HCEC 1CT (cell line): ENCODE data around the gene NAAA.
"Not testable (repeated sequence)": the region's sequence is repeated elsewhere in the genome, so short reads cannot be mapped to it uniquely, and the experiment has no call there.

Experiments
- DNase-seq: peaks from one replicate; pipeline ENCODE4 v3.0.0-alpha.2; 2017

Gene NAAA

DNA sequence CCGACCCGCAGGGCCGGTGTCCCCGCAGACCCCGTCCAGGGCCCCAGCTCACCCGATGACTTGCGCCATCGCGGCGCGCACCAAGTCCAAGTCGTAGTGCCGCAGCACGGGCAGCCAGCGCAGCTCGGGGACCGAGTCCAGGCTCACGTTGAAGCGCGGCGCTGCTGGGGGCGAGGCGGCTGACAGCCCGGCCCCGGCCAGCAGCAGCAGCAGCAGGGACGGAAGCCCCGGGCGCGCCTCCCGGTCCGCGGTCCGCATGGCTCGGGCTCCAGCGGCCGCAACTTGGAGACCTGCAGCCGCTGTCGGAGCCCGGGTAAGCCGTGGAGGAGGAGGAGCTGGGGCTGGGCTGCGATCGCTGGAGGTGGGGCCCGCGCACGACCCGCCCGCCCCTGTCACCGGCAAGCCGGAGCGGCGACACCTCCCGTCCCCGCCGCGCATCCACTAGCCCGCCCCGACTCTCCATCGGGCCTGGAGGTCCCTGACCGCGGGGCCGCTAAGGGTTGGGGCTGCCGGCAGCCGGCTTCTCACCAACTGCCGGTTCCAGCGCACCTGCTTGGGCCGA is at the start of gene NAAA:
NAAA (minus strand) TSS at position 322 of the 562 bp plus-strand sequence; CDS start at position 258, 64 bp downstream.
- peak; percentile 37 for DNase-seq

GRCh38 chr4:75989846-75990528 is 49.2 kb upstream of the NAAA start:
- DNase-seq, result no peak

GRCh38 chr4:75985116-75985515 is 44.3 kb upstream of the NAAA start:
- DNase-seq, result peak; percentile 77

GRCh38 chr4:75980576-75980975 is 39.8 kb upstream of the NAAA start:
- DNase-seq, result no peak

DNA sequence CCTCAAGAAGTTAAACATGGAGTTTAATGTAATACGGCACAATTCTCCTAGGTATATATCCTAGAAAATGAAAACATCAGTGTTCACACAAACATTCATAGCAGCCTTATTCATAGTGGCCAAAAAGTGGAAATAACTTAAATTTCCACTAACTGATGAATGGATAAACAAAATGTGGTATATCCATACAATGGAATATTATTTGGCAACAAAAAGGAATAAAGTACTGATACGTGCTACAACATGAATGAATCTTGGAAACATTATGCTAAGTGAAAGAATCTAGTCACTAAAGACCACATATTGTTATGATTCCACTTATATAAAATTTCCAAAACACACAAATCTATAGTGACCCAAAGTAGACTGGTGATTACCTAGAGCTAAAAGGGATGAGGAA is 35.4 kb upstream of the NAAA start:
- no peak for DNase-seq

DNA sequence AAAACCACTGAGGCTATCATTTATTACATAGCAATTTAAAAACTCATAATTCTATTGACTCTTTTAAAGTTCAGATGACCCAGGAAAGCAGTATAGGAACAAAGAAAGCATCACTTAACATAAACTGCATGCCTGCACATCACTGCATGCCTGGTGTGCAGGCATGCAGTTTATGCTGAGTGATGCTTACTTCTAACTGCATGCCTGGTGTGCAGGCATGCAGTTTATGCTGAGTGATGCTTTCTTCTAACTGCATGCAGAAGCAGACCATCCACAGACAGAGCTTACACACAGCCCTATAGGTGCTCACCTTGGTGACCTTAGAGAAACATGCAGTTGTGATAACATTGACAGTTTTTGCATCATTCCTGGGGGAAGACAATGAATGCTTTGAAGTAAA is 33.0 kb upstream of the NAAA start:
- no peak for DNase-seq

DNA sequence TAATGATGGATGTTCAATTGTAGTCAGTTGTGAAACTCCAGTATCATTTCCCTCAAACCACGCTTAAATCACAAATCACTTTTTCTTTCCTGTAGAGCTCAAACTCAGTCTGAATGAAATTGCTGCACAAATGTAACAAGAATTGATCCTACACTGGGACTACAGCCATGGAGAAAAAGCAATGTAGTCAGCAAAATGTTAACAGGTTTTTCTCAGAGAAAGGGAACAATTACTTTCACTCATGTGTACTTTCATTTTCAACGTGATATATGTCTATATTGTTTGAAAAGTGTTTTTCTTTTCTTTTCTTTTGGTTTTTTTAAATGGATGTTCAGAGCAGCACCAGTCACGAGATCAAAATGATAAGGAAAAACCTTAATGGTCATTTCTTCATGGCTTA is 27.3 kb upstream of the NAAA start:
- no peak for DNase-seq

GRCh38 chr4:75963558-75963957 is 22.7 kb upstream of the NAAA start:
- DNase-seq, result no peak

DNA sequence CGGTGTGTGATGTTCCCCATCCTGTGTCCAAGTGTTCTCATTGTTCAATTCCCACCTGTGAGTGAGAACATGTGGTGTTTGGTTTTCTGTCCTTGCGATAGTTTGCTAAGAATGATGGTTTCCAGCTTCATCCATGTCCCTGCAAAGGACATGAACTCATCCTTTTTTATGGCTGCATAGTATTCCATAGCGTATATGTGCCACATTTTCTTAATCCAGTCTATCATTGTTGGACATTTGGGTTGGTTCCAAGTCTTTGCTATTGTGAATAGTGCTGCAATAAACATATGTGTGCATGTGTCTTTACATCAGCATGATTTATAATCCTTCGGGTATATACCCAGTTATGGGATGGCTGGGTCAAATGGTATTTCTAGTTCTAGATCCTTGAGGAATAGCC is 21.3 kb upstream of the NAAA start:
- DNase-seq, result not testable (repeated sequence)

- not testable (repeated sequence) for DNase-seq
Measured at GRCh38 chr4:75958546-75958945, 17.7 kb upstream of the NAAA start.

DNA sequence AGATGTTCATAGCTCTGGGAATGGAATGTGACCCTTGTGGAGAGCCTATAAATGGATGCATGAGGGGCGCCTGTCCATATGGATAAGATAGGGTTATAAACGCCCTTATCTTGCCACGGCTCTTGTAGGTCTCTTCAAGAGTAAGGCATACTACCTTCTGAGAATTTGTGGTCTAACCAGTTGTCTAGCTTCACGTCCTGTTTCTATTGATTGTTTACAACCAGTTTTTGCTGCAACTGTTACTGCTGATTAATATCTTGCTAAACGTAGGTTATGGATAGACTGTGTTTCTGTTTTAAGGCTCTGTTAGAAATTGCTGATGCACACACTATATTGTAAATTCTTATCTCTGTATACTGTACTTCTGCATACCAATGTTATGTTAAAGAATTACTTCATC is 14.0 kb upstream of the NAAA start:
- not testable (repeated sequence) for DNase-seq

DNA sequence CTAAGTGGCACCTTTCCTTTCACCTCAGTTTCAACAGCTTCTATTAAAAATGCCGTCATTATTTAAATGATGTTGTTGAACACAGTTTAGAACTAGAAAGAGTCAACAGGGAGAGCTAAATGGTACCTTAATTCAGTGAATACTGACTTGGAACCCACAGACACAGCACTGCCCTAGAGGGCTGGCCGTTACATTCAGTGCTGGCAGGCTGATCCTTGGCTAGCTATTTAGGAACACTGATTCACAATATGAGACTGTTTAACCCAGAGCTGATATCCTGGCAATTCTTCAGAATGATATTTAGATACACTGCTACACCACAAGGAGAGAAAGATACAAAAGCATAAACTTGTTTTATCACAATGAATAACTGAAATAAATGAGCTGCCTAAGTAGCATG is 12.7 kb upstream of the NAAA start:
- no peak for DNase-seq

GRCh38 chr4:75950213-75950815 is 9.5 kb upstream of the NAAA start:
- peak; percentile 36 for DNase-seq

DNA sequence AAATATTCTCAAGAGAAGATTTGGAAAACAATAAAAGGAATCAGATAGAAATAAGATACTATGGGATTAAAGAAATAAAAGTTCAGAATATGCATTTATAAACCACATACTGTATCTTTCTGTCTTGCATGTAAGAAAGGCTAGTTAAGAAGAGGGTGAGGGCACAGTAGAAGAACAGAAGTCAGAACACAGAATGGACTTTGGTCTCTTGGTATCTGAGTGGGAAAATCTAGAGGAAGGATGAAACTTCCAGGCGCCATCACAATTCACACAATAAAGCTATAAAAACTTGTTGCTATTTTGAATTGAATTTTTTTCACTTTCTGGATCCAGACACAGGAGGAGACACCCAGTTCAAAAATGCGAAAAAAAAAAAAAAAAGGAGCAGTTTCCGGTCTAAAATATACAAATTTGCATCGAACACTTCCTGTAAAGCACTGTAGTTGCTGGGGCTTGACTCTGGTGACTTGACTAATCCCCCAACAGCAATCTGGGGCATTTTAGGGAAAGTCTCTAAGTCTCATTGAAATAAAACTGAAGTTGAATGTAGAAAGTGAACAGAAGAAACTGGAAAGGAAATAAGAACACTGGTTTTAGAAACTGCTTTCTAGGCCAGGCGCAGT is 8.1 kb upstream of the NAAA start:
- DNase-seq, result no peak

DNA sequence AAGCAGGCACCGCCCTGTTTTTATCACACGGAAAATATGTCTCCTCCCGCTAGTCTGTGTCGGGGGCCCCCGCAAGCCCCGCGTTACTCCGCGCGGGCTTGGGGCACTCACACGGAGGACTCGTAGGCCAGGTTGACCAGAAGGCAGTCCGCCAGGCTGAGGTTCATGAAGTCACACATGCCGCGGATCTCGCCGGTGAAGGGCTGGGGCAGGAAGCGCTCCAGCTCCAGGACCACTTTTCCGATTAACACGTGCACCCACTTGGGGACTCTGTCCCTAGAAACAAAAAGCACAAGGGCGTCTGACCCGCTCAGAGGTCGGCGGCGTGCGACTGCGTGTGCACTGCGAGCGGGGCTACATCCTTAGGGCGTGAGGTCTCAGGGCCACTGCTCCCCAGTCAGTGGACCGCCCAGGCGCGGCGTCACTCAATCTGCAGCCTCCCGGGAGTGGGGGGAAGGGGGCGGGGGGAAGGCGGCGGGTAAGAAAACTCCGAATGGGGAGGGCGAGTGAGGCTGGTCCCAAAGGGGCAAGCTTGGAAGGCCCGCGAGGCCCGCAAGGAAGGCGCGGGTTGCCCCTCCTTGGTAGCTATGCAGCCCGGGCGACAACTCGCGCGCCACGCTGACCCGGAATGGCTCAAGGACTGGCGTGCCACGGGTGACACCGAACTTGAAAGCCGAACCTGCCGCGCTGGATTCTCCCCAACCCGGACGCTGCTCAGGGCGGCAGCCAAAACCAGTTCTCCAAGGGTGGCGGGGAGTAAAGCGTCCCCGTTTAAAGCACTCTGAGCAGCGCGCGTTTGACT is 722 bp downstream of the NAAA start:
- DNase-seq, result peak; percentile 34

GRCh38 chr4:75935628-75936027 is 5.2 kb downstream of the NAAA start:
- no peak for DNase-seq

DNA sequence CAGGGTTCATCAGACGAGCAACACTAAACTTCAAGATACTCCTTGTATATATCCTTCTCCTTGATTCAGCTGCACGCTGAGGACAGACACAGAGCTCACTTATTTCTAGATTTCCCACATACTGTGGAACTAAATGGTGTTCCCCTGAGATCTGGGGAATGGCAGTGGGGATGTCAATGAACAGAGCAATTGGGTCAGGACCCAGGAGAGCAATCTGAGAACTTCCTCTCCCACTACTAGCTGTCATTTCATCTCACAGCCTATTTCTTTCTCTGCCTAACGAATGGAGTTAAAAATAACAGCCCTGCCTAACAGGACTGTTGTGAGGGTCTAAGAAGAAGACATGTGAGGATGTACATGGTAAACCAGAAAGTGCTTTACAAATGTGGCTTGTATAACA is 10.7 kb downstream of the NAAA start:
- no peak for DNase-seq

- not testable (repeated sequence) for DNase-seq
Measured at GRCh38 chr4:75924916-75925315, 15.9 kb downstream of the NAAA start.

- no peak for DNase-seq
Measured at GRCh38 chr4:75924309-75924827, 16.4 kb downstream of the NAAA start.

- DNase-seq, result no peak
Measured at GRCh38 chr4:75922588-75922987, 18.2 kb downstream of the NAAA start.

DNA sequence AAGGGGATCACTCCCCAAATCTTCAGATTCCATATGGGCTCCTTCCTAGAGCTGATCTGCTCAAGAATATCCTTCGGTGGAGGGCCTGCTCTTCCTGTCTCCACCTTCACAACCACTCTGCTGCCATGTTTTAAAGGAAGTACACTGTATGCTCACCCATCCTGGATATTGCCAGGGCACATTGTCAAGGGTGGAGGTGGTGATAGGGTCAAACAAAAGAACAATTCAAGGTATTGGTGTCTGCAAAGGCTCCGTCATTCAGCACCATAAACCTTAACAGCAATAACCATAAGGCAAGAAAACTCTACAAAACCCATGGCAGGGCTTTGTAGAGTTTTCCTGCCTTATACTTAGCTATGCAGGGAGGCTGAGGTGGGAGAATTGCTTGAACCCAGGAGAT is 18.9 kb downstream of the NAAA start:
- no peak for DNase-seq

DNA sequence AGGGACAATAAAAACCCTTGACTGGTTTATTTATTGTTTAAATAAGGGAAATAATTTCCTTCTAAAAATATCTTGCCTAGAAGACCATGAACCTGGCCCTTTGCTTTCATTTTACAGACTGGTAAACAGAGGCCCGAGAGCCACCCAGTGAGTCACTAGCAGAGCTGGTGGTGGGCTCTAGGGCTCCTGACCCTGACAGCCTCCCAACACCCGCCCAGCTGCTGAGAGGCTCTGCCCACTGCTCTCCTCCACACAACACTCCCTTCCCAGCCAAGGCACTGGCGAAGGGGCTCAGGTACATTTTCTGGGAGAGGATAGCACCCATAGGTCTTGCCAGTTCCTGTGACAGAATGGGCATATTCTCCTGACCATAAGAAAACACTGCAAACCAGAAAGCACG is 20.5 kb downstream of the NAAA start:
- no peak for DNase-seq

DNA sequence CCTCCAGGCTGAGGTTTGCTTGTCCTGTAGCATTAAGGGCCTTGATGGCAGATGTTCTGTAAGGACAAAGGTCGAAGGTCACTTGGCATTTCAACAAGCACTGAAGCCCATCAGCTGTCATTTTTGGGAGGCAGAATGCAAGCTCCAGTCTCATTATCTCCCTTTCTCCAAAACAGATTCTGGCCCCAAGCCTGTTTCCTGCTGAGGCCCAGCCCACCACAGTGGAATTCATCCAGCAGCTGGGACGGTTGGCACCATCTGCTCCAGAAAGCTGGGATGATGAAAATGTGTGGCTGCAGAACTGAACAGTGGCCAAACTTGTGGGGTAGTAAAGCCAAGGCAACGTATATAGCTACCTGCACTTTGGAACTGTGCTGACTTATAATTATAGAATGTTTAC is 20.9 kb downstream of the NAAA start:
- no peak for DNase-seq
